ENCODE data around the gene GYG2.
"Not testable (repeated sequence)": the region's sequence is repeated elsewhere in the genome, so short reads cannot be mapped to it uniquely, and the experiment has no call there.

DNA sequence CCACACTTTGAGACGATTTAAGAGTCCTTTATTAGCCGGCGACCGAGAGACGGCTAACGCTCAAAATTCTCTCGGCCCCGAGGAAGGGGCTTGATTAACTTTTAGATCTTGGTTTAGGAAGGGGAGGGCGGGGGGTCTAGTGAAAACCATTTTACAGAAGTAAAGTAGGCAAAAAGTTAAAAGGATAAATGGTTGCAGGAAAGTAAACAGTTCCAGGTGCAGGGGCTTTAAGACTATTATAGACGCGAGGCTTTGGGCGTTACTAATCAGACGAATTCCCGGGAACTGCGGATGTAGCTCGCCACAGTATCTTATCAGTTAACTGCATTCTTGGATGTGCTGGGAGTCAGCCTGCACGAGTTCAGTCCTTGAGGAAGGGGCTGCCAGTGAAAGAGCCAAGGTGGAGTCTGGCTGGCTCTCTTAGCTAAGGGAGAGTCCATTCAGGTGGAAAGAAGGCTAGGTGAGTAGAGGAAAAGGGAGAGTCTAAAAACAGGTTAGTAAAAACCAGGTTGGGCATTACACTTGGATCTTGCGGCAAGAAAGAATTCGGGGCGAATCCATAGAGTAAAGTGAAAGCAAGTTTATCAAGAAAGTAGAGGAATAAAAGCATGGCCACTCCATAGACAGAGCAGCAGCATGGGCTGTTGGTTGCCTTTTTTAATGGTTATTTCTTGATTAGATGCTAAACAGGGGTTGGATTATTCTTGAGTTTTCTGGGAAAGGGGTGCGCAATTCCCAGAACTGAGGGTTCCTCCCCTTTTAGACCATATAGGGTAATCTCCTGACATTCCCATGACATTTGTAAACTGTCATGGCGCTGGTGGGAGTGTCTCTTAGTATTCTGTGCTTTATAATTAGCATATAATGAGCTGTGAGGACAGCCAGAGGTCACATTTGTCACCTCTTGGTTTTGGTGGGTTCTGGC, 62.1 kb downstream of the GYG2 start:
- TF ChIP-seq EZH2 (IDR thresholded peaks at IDR 0.05; ENCODE audit: low read length, missing control alignments); CTCF (conservative IDR thresholded peaks at IDR 0.05 in 1 of 2, IDR thresholded peaks at IDR 0.05 in 1 of 2; ENCODE audit: low read depth in 1 of 2, low read length in 2 of 2): not testable (repeated sequence)
